ENCODE data around the gene IL20RA. TPM values are rescaled to one million over a fixed set of nuclear protein-coding genes. Genes with fewer than 3 reads are reported as not detected.

IL20RA gene
- 0.02 to 0.12 TPM (median 0.07 TPM) in 5 replicates for total RNA-seq (2022; extraction: Qiagen RNA extraction)

DNA sequence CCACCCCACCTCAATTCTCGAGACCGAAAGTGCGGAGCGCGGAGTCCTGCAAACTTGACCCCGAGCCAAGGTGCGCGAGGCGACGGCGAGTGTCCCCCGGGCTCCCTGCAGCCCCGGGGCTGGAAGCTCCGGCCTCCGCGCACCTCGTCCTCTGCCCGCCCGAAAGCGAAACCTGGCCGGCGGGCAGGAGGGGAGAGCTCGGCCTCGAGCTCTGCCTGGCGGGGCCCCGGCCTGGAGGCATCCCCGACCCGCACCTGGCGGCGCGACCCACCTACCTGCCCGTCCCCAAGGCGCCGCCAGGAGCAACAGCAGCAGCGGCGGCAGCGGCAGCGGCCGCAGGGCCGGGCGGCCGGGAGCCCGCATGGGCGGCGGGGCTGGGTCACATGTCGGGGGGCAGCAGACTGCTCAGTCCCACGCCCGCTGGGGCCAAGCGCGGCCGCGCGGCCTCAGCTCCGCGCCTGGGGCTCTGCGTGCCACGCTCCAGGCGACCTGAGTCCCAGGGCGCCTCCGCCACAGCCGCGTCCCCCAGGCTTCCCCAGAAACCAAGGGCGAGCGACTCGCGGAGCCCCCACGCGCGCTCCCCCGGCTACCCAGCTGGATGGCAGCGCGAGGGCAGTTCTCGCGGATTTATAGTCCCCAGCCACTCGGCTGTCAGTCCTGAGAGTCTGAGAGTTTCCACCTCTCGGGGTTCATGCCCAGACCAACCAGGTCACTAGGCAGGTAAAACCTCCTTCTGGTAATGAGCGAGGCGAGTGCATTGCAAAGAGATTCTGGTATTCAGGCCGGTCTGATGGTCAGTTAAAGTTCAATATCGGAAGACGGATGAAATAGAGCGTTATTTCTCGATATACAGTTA is at the start of gene IL20RA:
TSS of gene IL20RA (minus strand) at position 600 of the 856 bp plus-strand sequence. CDS start at position 363, 237 bp downstream.

Other genes with a start within 250 kb of the IL20RA start
- 4.5 to 5.5 TPM (median 4.8 TPM) in 5 replicates for gene PEX7, start 222.4 kb downstream of the IL20RA start, total RNA-seq (2022; extraction: Qiagen RNA extraction)
- gene SLC35D3, start 122.7 kb downstream of the IL20RA start, total RNA-seq (2022; extraction: Qiagen RNA extraction) = 0.04 to 0.07 TPM (median 0.06 TPM) in 5 replicates
- gene IL22RA2, start 128.7 kb upstream of the IL20RA start, total RNA-seq (2022; extraction: Qiagen RNA extraction) = not detected in 5 replicates
- 46.2 to 47.8 TPM (median 46.6 TPM) in 5 replicates for gene IFNGR1, start 174.4 kb upstream of the IL20RA start, total RNA-seq (2022; extraction: Qiagen RNA extraction)

Measured in A549 treated with dexamethasone at 1 μM for 4 hours (cell line).